CD4-positive, CD25-positive, alpha-beta regulatory T cell (primary cell): ENCODE data around the gene TCTN3. TPM values are rescaled to one million over a fixed set of nuclear protein-coding genes. Genes with fewer than 3 reads are reported as not detected.

Experiments used
- ATAC-seq, 2 donors: fragments of 150-1000 bp; cut with Tn5 transposase; one replicate each; pipeline ENCODE4 v1.10.0; 2021; ENCODE audit warnings: low read depth in 2 of 2, moderate number of reproducible peaks in 2 of 2, moderate library complexity in 1 of 2
- DNase-seq, 3 donors: peaks; one replicate each; pipeline versions ENCODE4 v3.0.0 to v3.0.0-alpha.2; 2012 to 2022; ENCODE audit warnings: mixed read lengths in 1 of 3
- H3K27ac ChIP-seq: one replicate; pipeline ENCODE4 v1.7.0; 2013; ENCODE audit warnings: mild to moderate bottlenecking, low read length; ENCODE audit not compliant: insufficient read depth, poor library complexity, severe bottlenecking
- H3K27me3 ChIP-seq: one replicate; pipeline ENCODE4 v1.7.0; 2013; ENCODE audit warnings: low read length; ENCODE audit not compliant: control insufficient read depth, insufficient read depth
- H3K36me3 ChIP-seq: one replicate; pipeline ENCODE4 v1.7.0; 2013; ENCODE audit warnings: mild to moderate bottlenecking, low read length, moderate library complexity; ENCODE audit not compliant: control insufficient read depth, insufficient read depth
- H3K4me1 ChIP-seq: 2 replicates; pipeline ENCODE4 v1.7.0; 2013; ENCODE audit warnings: mild to moderate bottlenecking, low read length; ENCODE audit not compliant: insufficient read depth, control insufficient read depth, poor library complexity, severe bottlenecking
- H3K4me3 ChIP-seq: one replicate; pipeline ENCODE4 v1.7.0; 2013; ENCODE audit warnings: low read depth, mild to moderate bottlenecking, low read length, moderate library complexity
- H3K9me3 ChIP-seq, 2 experiments: 1 replicate in 1 of 2; 2 replicates in 1 of 2; pipeline ENCODE4 v1.7.0; 2013; ENCODE audit warnings: low read length in 2 of 2, mild to moderate bottlenecking in 1 of 2, moderate library complexity in 1 of 2; ENCODE audit not compliant: control insufficient read depth in 2 of 2
- H3K27ac Mint-ChIP-seq, 3 donors: one replicate each; pipeline ENCODE4 v1.8.0; 2020 to 2022; ENCODE audit warnings: mild to moderate bottlenecking in 3 of 3, mixed read lengths in 3 of 3, moderate library complexity in 2 of 3
- H3K27me3 Mint-ChIP-seq: one replicate; pipeline ENCODE4 v1.8.0; 2022; ENCODE audit warnings: mild to moderate bottlenecking, mixed read lengths
- H3K36me3 Mint-ChIP-seq: one replicate; pipeline ENCODE4 v1.8.0; 2020; ENCODE audit warnings: mixed read lengths
- H3K4me1 Mint-ChIP-seq, 4 donors: one replicate each; pipeline ENCODE4 v1.8.0; 2020 to 2022; ENCODE audit warnings: mixed read lengths in 4 of 4, mild to moderate bottlenecking in 1 of 4
- H3K4me3 Mint-ChIP-seq, 4 donors: one replicate each; pipeline ENCODE4 v1.8.0; 2020 to 2022; ENCODE audit warnings: mild to moderate bottlenecking in 4 of 4, mixed read lengths in 4 of 4, moderate library complexity in 3 of 4
- H3K9me3 Mint-ChIP-seq, 7 donors: one replicate each; pipeline ENCODE4 v1.8.0; 2020 to 2022; ENCODE audit warnings: mixed read lengths in 7 of 7, mild to moderate bottlenecking in 3 of 7, moderate library complexity in 2 of 7
- polyA plus RNA-seq, 4 donors: library from polyadenylated mRNA; unstranded; fragments of 300-500 nt; fragmentation: Illumina TruSeq; gene quantifications; one replicate each; pipeline ENCODE4 v1.2.3, GENCODE V29; 2021
- total RNA-seq: library from RNA; stranded (reverse); gene quantifications from one replicate; pipeline ENCODE4 v1.2.3, GENCODE V29; 2022

The TCTN3 gene
- total and polyA plus RNA-seq, 5 donors from 2014 or later: 25.0 to 59.0 (median 42.5) TPM

GRCh38 chr10:95656291-95657164 is 37.2 kb downstream of the TCTN3 start, which contains the start of gene ALDH18A1:
TSS of gene ALDH18A1 (minus strand) at chr10:95656711. CDS start at chr10:95653377, 3,334 bp downstream.
- peak within 1 kb of the TSS; percentile 86 to 93 (median 93) for H3K27ac Mint-ChIP-seq
- DNase-seq: peak; percentile 84 to 94 (median 89)
- peak within 1 kb of the TSS; percentile 99 to 100 (median 99) for H3K4me3 Mint-ChIP-seq
- H3K4me1 ChIP-seq: peaks cover 19% of the 10 kb centered on the region
- peak within 1 kb of the TSS; percentile 28 for H3K27ac ChIP-seq
- no peaks in the 10 kb centered on the region for H3K27me3 Mint-ChIP-seq
- peaks cover 11% of the 10 kb centered on the region for H3K36me3 ChIP-seq
- H3K36me3 Mint-ChIP-seq: peaks cover 23% of the 10 kb centered on the region
- peaks cover 0 to 4% (median 0%) of the 10 kb centered on the region in 7 donors for H3K9me3 Mint-ChIP-seq
- H3K27me3 ChIP-seq: no peaks in the 10 kb centered on the region
- H3K4me3 ChIP-seq: peak within 1 kb of the TSS; percentile 82
- H3K9me3 ChIP-seq: peaks cover 0 to under 1% of the 10 kb centered on the region in 2 experiments
- peaks cover 15 to 40% (median 21%) of the 10 kb centered on the region in 4 donors for H3K4me1 Mint-ChIP-seq
- ATAC-seq: peak; percentile 85 to 86

- H3K4me3 Mint-ChIP-seq: peak overlapping the region; percentile 99 to 100 (median 99)
- Histone ChIP-seq H3K4me1 (peaks cover 19% of the 10 kb centered on the region), H3K27me3 (no peaks in the 10 kb centered on the region), H3K27ac (peak overlapping the region; percentile 28), H3K9me3 (peaks cover 0 to 2% of the 10 kb centered on the region in 2 experiments), H3K36me3 (peaks cover 15% of the 10 kb centered on the region), H3K4me3 (peak overlapping the region; percentile 79)
- H3K9me3 Mint-ChIP-seq: peaks cover 0 to 8% (median 0%) of the 10 kb centered on the region in 7 donors
- peak overlapping the region; percentile 69 to 93 (median 93) for H3K27ac Mint-ChIP-seq
- no peaks in the 10 kb centered on the region for H3K27me3 Mint-ChIP-seq
- DNase-seq (peak in 2 of 3 donors; percentile 9 to 47), ATAC-seq (no peak)
- peaks cover 15 to 42% (median 22%) of the 10 kb centered on the region in 4 donors for H3K4me1 Mint-ChIP-seq
- peaks cover 29% of the 10 kb centered on the region for H3K36me3 Mint-ChIP-seq
Observed at GRCh38 chr10:95655571-95656290, 38.0 kb downstream of the TCTN3 start.

GRCh38 chr10:95653895-95654294 is 39.8 kb downstream of the TCTN3 start:
- Histone ChIP-seq H3K27ac (no peak overlapping the region), H3K4me3 (no peak overlapping the region), H3K36me3 (peaks cover 23% of the 10 kb centered on the region), H3K27me3 (no peaks in the 10 kb centered on the region), H3K9me3 (peaks cover 0 to 2% of the 10 kb centered on the region in 2 experiments), H3K4me1 (peaks cover 19% of the 10 kb centered on the region)
- Mint-ChIP-seq H3K36me3 (peaks cover 37% of the 10 kb centered on the region), H3K4me3 (no peak overlapping the region), H3K27me3 (no peaks in the 10 kb centered on the region), H3K27ac (peak overlapping the region in 1 of 3 donors; percentile 13), H3K4me1 (peaks cover 15 to 42% (median 25%) of the 10 kb centered on the region in 4 donors), H3K9me3 (peaks cover 0 to 8% (median 0%) of the 10 kb centered on the region in 7 donors)
- ATAC-seq: no peak
- no peak for DNase-seq

- Histone ChIP-seq H3K9me3 (peaks cover 0 to 2% of the 10 kb centered on the region in 2 experiments), H3K36me3 (peaks cover 36% of the 10 kb centered on the region), H3K4me1 (peaks cover 15% of the 10 kb centered on the region), H3K4me3 (no peak overlapping the region), H3K27me3 (no peaks in the 10 kb centered on the region), H3K27ac (no peak overlapping the region)
- Mint-ChIP-seq H3K4me3 (no peak overlapping the region), H3K4me1 (peaks cover 14 to 44% (median 22%) of the 10 kb centered on the region in 4 donors), H3K27ac (peak overlapping the region in 1 of 3 donors; percentile 69), H3K27me3 (no peaks in the 10 kb centered on the region), H3K9me3 (peaks cover 0 to 8% (median 0%) of the 10 kb centered on the region in 7 donors), H3K36me3 (peaks cover 52% of the 10 kb centered on the region)
- ATAC-seq (no peak), DNase-seq (no peak)
Observed at GRCh38 chr10:95651346-95652060, 42.2 kb downstream of the TCTN3 start.

- no peak for DNase-seq
- ATAC-seq: no peak
- H3K9me3 Mint-ChIP-seq: peaks cover 0 to 8% (median 0%) of the 10 kb centered on the region in 7 donors
- no peak overlapping the region for H3K27ac ChIP-seq
- H3K36me3 ChIP-seq: peaks cover 47% of the 10 kb centered on the region
- H3K4me3 Mint-ChIP-seq: no peak overlapping the region
- H3K4me1 ChIP-seq: peaks cover 6% of the 10 kb centered on the region
- H3K36me3 Mint-ChIP-seq: peaks cover 56% of the 10 kb centered on the region
- no peaks in the 10 kb centered on the region for H3K27me3 ChIP-seq
- peaks cover 7 to 39% (median 20%) of the 10 kb centered on the region in 4 donors for H3K4me1 Mint-ChIP-seq
- H3K27me3 Mint-ChIP-seq: no peaks in the 10 kb centered on the region
- H3K9me3 ChIP-seq: peaks cover 0 to 2% of the 10 kb centered on the region in 2 experiments
- H3K27ac Mint-ChIP-seq: no peak overlapping the region
- H3K4me3 ChIP-seq: no peak overlapping the region
Observed at GRCh38 chr10:95650232-95650631, 43.5 kb downstream of the TCTN3 start.

- no peak overlapping the region for H3K4me3 Mint-ChIP-seq
- H3K4me1 Mint-ChIP-seq: peaks cover 0 to 23% (median 11%) of the 10 kb centered on the region in 4 donors
- H3K36me3 Mint-ChIP-seq: peaks cover 52% of the 10 kb centered on the region
Observed at GRCh38 chr10:95648138-95648537, 45.6 kb downstream of the TCTN3 start.

GRCh38 chr10:95646160-95646559 is 47.6 kb downstream of the TCTN3 start:
- peaks cover 40% of the 10 kb centered on the region for H3K36me3 Mint-ChIP-seq
- no peak overlapping the region for H3K4me3 Mint-ChIP-seq
- DNase-seq (no peak), ATAC-seq (no peak)
- Histone ChIP-seq H3K36me3 (peaks cover 51% of the 10 kb centered on the region), H3K4me1 (no peaks in the 10 kb centered on the region), H3K9me3 (no peaks in the 10 kb centered on the region), H3K4me3 (no peak overlapping the region), H3K27me3 (no peaks in the 10 kb centered on the region), H3K27ac (no peak overlapping the region)
- H3K27ac Mint-ChIP-seq: no peak overlapping the region
- no peaks in the 10 kb centered on the region for H3K27me3 Mint-ChIP-seq
- H3K4me1 Mint-ChIP-seq: peaks cover 0 to 15% (median 9%) of the 10 kb centered on the region in 4 donors
- H3K9me3 Mint-ChIP-seq: peaks cover 0 to 1% (median 0%) of the 10 kb centered on the region in 7 donors

More at GRCh38 chr10:95648138-95648537, 45.6 kb downstream of the TCTN3 start:
- Histone ChIP-seq H3K4me3 (no peak overlapping the region), H3K36me3 (peaks cover 48% of the 10 kb centered on the region), H3K27me3 (no peaks in the 10 kb centered on the region), H3K4me1 (no peaks in the 10 kb centered on the region), H3K27ac (no peak overlapping the region), H3K9me3 (peaks cover 0 to 2% of the 10 kb centered on the region in 2 experiments)
- H3K9me3 Mint-ChIP-seq: peaks cover 0 to 8% (median 0%) of the 10 kb centered on the region in 7 donors
- ATAC-seq (no peak), DNase-seq (no peak)
- H3K27ac Mint-ChIP-seq: no peak overlapping the region
- H3K27me3 Mint-ChIP-seq: no peaks in the 10 kb centered on the region
